Astrocyte of the cerebellum (primary cell): ENCODE data around the gene RAP2B.

Experiments
- DNase-seq: peaks from one replicate; pipeline ENCODE4 v3.0.0-alpha.2; 2011; ENCODE audit warnings: low read depth
- H3K4me3 ChIP-seq: 2 replicates; pipeline ENCODE4 v1.5.1; 2011; ENCODE audit warnings: mild to moderate bottlenecking, low read depth, low read length, moderate library complexity
- in situ Hi-C: cut with HindIII; loops from 2 replicates; pipeline ENCODE4 v1.10.0; 2017; ENCODE audit warnings: low sequenced_read_pairs
- TF ChIP-seq, protein P1 (sequence below): IDR thresholded peaks from 2 replicates; pipeline ENCODE4 v1.5.1; 2012; ENCODE audit warnings: low read length, low read depth, moderate library complexity, mild to moderate bottlenecking; ENCODE audit errors: missing control alignments

The RAP2B gene

DNA sequence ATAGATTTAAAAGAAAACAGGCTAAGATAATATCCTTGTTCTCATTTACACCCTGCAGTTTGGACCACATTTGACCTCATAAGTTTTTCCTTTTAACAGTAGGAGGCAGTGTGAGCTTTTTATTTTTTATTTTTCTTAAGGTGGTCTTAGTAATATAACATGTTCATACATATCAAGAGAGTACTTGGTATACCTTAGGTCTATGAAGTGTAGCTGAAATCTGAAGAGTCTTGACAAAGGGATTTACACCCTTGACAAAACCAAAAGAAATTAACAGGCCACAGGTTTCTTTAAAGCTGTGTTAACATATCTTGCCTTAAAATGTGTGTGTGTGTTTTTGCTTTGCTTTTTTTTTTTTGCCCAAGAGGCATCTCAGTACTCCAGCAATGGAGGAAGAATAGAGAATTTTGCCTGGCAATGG lies 3.2 kb downstream of the RAP2B start:
- H3K4me3 ChIP-seq = peak overlapping the region; percentile 92
- no peak for DNase-seq
- in situ Hi-C loops = loop anchor here (10.0 kb wide), 1 partner anchor 430 kb away; no protein-coding TSS in a partner anchor
- TF ChIP-seq, protein P1, sequence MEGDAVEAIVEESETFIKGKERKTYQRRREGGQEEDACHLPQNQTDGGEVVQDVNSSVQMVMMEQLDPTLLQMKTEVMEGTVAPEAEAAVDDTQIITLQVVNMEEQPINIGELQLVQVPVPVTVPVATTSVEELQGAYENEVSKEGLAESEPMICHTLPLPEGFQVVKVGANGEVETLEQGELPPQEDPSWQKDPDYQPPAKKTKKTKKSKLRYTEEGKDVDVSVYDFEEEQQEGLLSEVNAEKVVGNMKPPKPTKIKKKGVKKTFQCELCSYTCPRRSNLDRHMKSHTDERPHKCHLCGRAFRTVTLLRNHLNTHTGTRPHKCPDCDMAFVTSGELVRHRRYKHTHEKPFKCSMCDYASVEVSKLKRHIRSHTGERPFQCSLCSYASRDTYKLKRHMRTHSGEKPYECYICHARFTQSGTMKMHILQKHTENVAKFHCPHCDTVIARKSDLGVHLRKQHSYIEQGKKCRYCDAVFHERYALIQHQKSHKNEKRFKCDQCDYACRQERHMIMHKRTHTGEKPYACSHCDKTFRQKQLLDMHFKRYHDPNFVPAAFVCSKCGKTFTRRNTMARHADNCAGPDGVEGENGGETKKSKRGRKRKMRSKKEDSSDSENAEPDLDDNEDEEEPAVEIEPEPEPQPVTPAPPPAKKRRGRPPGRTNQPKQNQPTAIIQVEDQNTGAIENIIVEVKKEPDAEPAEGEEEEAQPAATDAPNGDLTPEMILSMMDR = peak; percentile 12

DNA sequence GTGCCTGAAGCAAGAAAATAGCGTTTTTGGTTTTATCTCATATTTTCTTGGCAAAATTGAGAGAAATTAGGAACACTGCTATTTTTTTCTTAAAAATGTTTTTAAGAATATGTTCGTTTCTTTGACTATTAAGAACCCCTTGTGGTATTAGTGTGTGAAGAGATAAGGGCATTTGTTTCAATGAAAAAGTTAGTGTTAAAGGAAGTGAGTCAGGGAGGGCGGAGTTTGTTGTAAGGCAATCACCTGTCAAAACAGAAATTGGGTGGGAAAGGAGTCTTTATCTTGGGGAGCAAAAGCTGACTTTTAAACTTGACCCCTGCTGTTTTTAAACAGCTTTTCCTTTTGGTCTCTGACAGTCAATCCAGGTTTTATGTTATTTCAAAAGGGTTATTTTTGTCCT lies 4.2 kb downstream of the RAP2B start:
- DNase-seq = no peak
- H3K4me3 ChIP-seq = peak overlapping the region; percentile 92
- TF ChIP-seq, protein P1 = no peak
- in situ Hi-C loops = loop anchor here (10.0 kb wide), 1 partner anchor 429 kb away; no protein-coding TSS in a partner anchor

DNA sequence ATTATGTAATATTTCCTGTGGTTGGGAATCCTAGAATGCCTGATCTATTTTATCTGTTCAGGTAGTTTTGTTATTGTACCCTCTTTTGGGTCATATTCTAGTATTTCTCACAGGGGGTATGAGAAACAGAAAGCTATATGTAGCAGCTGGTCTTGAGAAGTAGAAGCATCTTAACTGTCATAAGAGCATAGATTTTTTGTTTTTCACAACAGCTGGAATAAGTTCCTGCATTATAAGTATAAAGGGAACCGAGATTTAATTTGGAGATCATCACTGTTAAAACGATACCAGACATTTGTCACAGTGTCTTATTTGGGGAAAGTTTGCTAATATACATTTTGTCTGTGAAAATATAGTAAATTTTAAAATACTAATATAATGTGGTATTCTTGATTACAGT lies 4.8 kb downstream of the RAP2B start:
- H3K4me3 ChIP-seq = no peak overlapping the region
- in situ Hi-C loops = loop anchor here (10.0 kb wide), 1 partner anchor 428 kb away; no protein-coding TSS in a partner anchor
- TF ChIP-seq, protein P1 = no peak
- DNase-seq = no peak

DNA sequence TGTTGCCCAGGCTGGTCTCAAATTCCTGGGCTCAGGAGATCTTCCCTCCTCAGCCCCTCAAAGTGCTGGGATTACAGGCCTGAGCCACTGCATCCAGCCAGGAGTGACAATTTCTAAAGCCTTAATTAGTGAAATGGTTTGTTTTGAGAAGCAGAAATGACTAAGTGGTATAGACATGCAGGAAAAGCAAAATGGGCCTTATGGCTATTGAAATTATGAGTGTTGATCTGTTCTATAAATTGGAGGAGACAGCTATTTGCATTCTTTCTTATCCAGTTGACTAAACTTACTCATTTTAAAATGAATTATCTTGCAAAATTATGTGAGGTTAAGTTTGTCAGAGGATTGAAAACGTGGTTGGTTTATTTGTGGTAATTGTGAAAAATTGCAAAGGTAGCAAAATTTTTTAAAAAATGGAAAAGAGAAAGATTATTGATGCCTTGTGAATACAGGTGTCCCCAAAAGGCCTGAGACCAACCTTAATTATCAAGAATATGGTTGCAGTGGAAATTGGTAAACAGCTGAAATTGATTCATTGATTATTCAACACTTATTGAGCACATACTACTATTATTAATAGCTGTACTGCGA lies 7.9 kb downstream of the RAP2B start:
- no peak for DNase-seq
- in situ Hi-C loops = loop anchor here (10.0 kb wide), 1 partner anchor 425 kb away; no protein-coding TSS in a partner anchor
- no peak overlapping the region for H3K4me3 ChIP-seq
- TF ChIP-seq, protein P1 = no peak

DNA sequence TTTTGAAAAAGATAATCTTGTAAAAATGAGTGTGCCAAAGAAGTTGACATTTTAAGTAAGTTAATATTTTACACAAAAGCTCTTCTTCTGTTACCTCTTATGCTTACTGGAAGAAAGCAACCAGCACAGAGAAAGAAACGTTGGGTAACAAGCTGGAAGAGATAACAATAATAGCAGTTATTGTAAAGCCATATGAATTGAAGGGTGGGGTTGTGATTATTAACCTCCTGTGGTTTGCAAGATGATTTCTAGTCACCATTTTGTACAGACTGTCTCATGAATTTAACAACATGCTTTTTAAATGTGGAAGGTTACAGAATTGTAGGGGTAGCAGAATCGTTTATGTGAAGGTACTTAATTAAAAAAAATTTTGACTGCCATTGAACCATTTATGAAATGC lies 9.2 kb downstream of the RAP2B start:
- in situ Hi-C loops = no loop called here
- no peak overlapping the region for H3K4me3 ChIP-seq
- DNase-seq = no peak
- TF ChIP-seq, protein P1 = no peak

DNA sequence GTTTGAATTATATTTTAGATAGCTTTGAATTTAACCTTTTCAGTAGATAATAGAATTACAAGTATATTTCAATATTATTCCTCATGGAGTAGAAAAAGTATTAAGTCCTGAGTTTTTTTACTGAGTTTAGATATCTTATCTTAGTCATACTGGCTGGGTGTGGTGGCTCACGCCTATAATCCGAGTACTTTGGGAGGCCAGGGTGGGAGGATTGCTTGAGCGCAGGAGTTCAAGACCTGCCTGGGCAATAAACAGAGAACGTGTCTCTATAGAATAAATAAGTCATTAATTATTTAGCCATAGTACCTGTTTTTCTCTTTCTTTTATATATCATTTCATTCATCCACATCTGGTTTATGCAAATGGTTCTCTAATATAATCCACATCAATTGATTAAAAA lies 9.9 kb downstream of the RAP2B start:
- no peak for DNase-seq
- no peak overlapping the region for H3K4me3 ChIP-seq
- TF ChIP-seq, protein P1 = no peak
- in situ Hi-C loops = no loop called here
